OCI-LY3 (cell line): Measurements from ENCODE around the gene TRIM50.
"Not testable (repeated sequence)": the region's sequence is repeated elsewhere in the genome, so short reads cannot be mapped to it uniquely, and the experiment has no call there.

Experiments
- H2AFZ ChIP-seq: fragments of 200-600, 300-600 bp; shearing (Covaris generic); 2 replicates; pipeline ENCODE4 v1.6.0; 2014; ENCODE audit warnings: antibody characterized with exemption, low read depth, low read length
- H3K27ac ChIP-seq: fragments of 200-600, 300-600 bp; sonication (generic); 2 replicates; pipeline ENCODE4 v1.5.1; 2014; ENCODE audit warnings: mild to moderate bottlenecking, low read length, moderate library complexity, mixed read lengths
- H3K27me3 ChIP-seq: fragments of 200-600, 300-600 bp; sonication (generic); 2 replicates; pipeline ENCODE4 v1.6.1; 2014; ENCODE audit warnings: low read depth, low read length, mixed read lengths
- H3K36me3 ChIP-seq: fragments of 200-600, 300-600 bp; sonication (generic); replicated peaks from 2 replicates; pipeline ENCODE3; 2014; ENCODE audit warnings: low read depth, low read length, mixed read lengths
- H3K4me1 ChIP-seq: fragments of 300-600, 200-600 bp; sonication (generic); 2 replicates; pipeline ENCODE4 v1.6.1; 2014; ENCODE audit warnings: low read length, mixed read lengths
- H3K4me2 ChIP-seq: fragments of 200-600, 300-600 bp; sonication (generic); 2 replicates; pipeline ENCODE4 v1.6.1; 2014; ENCODE audit warnings: low read length, mixed read lengths
- H3K4me3 ChIP-seq: fragments of 300-600, 200-600 bp; sonication (generic); 2 replicates; pipeline ENCODE4 v1.5.1; 2014; ENCODE audit warnings: antibody characterized with exemption, mild to moderate bottlenecking, low read length, moderate library complexity
- H3K79me2 ChIP-seq: fragments of 300-600, 200-600 bp; shearing (Covaris generic); 2 replicates; pipeline ENCODE4 v1.6.1; 2014; ENCODE audit warnings: mild to moderate bottlenecking, low read length, mixed read lengths
- H3K9ac ChIP-seq: fragments of 300-600, 200-600 bp; shearing (Covaris generic); 2 replicates; pipeline ENCODE4 v1.6.0; 2014; ENCODE audit warnings: mild to moderate bottlenecking, low read length, moderate library complexity
- H3K9me3 ChIP-seq: fragments of 200-600, 300-600 bp; shearing (Covaris generic); 2 replicates; pipeline ENCODE4 v1.6.1; 2014; ENCODE audit warnings: low read length, mixed read lengths; ENCODE audit not compliant: insufficient read depth
- H4K20me1 ChIP-seq: fragments of 200-600, 300-600 bp; sonication (generic); 2 replicates; pipeline ENCODE4 v1.6.1; 2016; ENCODE audit warnings: low read length, mixed read lengths; ENCODE audit not compliant: insufficient read depth
- EZH2phosphoT487 ChIP-seq: fragments of 200-600 bp; shearing (Covaris generic); IDR thresholded peaks from 2 replicates; pipeline ENCODE4 v1.6.1; 2018; ENCODE audit warnings: antibody characterized with exemption, mixed run types, low read depth
- TF ChIP-seq, protein P1 (sequence below): fragments of 200-600, 300-600 bp; sonication (generic); IDR thresholded peaks from 2 replicates; pipeline ENCODE4 v1.5.1; 2014; ENCODE audit warnings: antibody characterized with exemption, low read length, low read depth

TRIM50 gene

DNA sequence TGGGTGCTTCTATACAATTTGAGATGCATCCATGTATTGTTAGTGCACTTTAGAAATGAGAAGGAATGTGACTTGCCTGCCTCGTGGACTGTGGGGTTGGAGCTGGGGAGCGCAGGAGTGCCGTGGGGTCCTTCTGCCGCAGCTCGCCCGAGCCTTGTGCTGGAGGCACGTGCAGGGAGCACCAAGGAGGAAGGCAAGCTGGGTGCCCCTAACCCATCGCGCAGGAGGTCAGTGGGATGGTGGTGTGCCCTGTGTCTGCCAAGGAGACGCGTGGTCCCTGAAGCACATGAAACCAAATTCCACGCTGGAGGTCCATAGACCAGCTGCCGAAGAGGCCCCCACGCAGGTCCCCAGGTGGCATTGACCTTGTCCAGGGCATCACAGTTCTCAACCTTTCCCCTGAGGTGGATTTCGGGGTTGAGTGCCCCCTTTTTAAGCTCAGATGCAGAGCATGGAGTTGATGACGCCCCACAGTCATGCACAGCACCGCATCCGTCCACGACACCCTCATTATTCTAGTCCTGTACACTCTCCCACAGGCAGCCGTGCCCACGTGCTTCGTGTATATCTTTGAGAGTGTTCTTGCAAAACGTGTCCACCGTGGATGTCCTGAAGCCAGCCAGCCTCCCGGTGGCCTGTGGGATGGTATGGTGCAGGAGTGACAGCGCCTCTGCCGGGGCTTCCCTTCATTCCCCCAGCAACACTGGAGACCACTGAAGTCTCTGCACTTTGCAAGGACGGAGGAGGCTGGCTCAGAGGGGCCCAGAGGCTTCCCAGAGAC, 35.5 kb upstream of the TRIM50 start:
- no peaks in the 10 kb centered on the region for H3K36me3 ChIP-seq
- no peak overlapping the region for H2AFZ ChIP-seq
- H3K27ac ChIP-seq = no peak overlapping the region
- H3K9me3 ChIP-seq = no peaks in the 10 kb centered on the region
- TF ChIP-seq, protein P1, sequence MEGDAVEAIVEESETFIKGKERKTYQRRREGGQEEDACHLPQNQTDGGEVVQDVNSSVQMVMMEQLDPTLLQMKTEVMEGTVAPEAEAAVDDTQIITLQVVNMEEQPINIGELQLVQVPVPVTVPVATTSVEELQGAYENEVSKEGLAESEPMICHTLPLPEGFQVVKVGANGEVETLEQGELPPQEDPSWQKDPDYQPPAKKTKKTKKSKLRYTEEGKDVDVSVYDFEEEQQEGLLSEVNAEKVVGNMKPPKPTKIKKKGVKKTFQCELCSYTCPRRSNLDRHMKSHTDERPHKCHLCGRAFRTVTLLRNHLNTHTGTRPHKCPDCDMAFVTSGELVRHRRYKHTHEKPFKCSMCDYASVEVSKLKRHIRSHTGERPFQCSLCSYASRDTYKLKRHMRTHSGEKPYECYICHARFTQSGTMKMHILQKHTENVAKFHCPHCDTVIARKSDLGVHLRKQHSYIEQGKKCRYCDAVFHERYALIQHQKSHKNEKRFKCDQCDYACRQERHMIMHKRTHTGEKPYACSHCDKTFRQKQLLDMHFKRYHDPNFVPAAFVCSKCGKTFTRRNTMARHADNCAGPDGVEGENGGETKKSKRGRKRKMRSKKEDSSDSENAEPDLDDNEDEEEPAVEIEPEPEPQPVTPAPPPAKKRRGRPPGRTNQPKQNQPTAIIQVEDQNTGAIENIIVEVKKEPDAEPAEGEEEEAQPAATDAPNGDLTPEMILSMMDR = no peak
- no peak for TF ChIP-seq EZH2phosphoT487
- H3K4me1 ChIP-seq = no peaks in the 10 kb centered on the region
- H3K27me3 ChIP-seq = no peaks in the 10 kb centered on the region
- no peaks in the 10 kb centered on the region for H3K79me2 ChIP-seq
- H4K20me1 ChIP-seq = no peaks in the 10 kb centered on the region
- no peak overlapping the region for H3K4me2 ChIP-seq
- no peak overlapping the region for H3K9ac ChIP-seq
- no peak overlapping the region for H3K4me3 ChIP-seq

DNA sequence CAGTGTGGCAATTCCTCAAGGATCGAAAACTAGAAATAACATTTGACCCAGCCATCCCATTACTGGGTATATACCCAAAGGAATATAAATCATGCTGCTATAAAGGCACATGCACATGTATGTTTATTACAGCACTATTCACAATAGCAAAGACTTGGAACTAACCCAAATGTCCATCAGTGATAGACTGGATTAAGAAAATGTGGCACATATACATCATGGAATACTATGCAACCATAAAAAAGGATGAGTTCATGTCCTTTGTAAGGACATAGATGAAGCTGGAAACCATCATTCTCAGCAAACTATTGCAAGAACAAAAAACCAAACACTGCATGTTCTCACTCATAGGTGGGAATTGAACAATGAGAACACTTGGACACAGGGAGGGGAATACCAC, 32.7 kb upstream of the TRIM50 start:
- H2AFZ ChIP-seq, H3K9ac ChIP-seq, H3K36me3 ChIP-seq, H3K4me2 ChIP-seq, H3K27ac ChIP-seq, H3K9me3 ChIP-seq, H3K79me2 ChIP-seq, H3K4me1 ChIP-seq, H4K20me1 ChIP-seq, H3K4me3 ChIP-seq, H3K27me3 ChIP-seq: not testable (repeated sequence)

DNA sequence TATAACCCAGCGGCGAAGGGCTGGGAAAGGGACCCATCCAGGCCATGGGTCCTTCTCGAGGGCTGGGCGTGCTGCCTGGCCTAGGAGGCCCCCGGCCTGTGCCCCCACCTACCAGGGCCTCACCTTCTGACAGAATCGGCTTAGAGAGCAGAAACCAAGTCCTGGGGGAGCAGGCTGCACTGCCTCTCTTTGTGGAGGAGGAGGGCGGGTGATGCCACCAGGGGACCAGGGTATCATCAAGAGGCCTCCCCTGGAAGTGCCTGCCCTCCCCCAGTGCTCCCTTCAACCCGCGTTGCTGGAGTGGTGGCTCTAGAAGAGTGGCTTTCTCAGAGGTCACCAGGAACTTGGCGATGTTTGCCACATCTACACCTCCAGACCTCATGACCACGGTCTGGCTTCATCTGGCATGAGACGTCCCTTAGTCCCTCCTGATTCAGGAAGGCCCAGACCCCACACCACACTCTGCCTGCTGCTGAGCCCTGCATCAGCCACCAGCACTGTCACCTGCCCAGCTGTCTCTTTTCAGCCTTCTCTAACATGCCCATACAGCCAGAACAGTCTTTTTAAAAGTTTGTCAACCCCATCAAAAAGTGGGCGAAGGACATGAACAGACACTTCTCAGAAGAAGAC, 32.0 kb upstream of the TRIM50 start:
- H4K20me1 ChIP-seq = no peaks in the 10 kb centered on the region
- no peaks in the 10 kb centered on the region for H3K79me2 ChIP-seq
- H3K4me1 ChIP-seq = no peaks in the 10 kb centered on the region
- no peaks in the 10 kb centered on the region for H3K36me3 ChIP-seq
- TF ChIP-seq EZH2phosphoT487 = no peak
- TF ChIP-seq, protein P1 = no peak
- H3K27ac ChIP-seq = no peak overlapping the region
- no peak overlapping the region for H3K9ac ChIP-seq
- H3K9me3 ChIP-seq = no peaks in the 10 kb centered on the region
- no peak overlapping the region for H2AFZ ChIP-seq
- H3K4me2 ChIP-seq = no peak overlapping the region
- H3K27me3 ChIP-seq = no peaks in the 10 kb centered on the region
- no peak overlapping the region for H3K4me3 ChIP-seq

DNA sequence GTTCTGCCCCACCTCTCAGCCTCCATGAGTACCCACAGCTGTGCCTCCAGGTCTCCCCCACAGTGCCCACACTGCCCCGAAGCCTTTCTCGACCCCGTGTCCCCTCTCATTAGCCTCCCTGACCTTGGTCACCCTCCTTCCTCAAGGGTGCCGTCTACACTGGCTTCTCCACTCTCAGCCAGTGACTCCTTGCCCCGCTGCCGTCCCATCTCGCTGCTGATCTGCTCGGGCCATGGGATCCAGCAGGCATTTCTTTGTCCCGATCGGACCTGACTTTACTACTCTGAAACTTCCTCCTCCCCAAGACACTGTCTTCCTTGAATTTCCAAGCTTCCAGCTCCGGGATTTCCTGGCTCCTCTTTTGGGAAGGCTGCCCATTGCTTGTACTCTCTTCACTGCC, 31.4 kb upstream of the TRIM50 start:
- Histone ChIP-seq H3K79me2 (no peaks in the 10 kb centered on the region), H3K4me2 (no peak overlapping the region), H3K4me1 (no peaks in the 10 kb centered on the region)

More for the DNA sequence above, 31.4 kb upstream of the TRIM50 start:
- H3K4me3 ChIP-seq = no peak overlapping the region
- no peak overlapping the region for H2AFZ ChIP-seq
- H3K27ac ChIP-seq = no peak overlapping the region
- TF ChIP-seq, protein P1 = no peak
- no peak for TF ChIP-seq EZH2phosphoT487
- H3K9ac ChIP-seq = no peak overlapping the region
- H3K36me3 ChIP-seq = no peaks in the 10 kb centered on the region
- no peaks in the 10 kb centered on the region for H3K27me3 ChIP-seq
- no peaks in the 10 kb centered on the region for H4K20me1 ChIP-seq
- H3K9me3 ChIP-seq = no peaks in the 10 kb centered on the region
